ENCODE data around the gene RIPK4. TPM values are rescaled to one million over a fixed set of nuclear protein-coding genes. Genes with fewer than 3 reads are reported as not detected.
"Not testable (repeated sequence)": the region's sequence is repeated elsewhere in the genome, so short reads cannot be mapped to it uniquely, and the experiment has no call there.

RIPK4 gene
- total RNA-seq, 1 donor from 2014 or later, result 0.07 TPM

- Mint-ChIP-seq H3K27ac (no peak overlapping the region), H3K36me3 (ENCODE audit: low read depth) (peaks cover 32% of the 10 kb centered on the region), H3K27me3 (peaks cover 6% of the 10 kb centered on the region), H3K4me1 (no peaks in the 10 kb centered on the region), H3K4me3 (no peak overlapping the region), H3K9me3 (peaks cover 15% of the 10 kb centered on the region)
- DNase-seq (no peak), ATAC-seq (ENCODE audit: low read depth) (no peak)
- TF ChIP-seq CTCF (IDR thresholded peaks at IDR 0.05), result no peak
- CTCF ChIA-PET, result no interaction called here
- intact Hi-C loops (cut with micrococcal nuclease), result no loop called here
- POLR2A ChIA-PET, result interaction anchor here (0.6 kb wide), 1 partner anchor 402 kb away, joined by 5 read pairs; no protein-coding TSS in a partner anchor
Observed at GRCh38 chr21:41795726-41796125, 28.9 kb upstream of the RIPK4 start.

- ChIA-PET POLR2A (no interaction called here), CTCF (no interaction called here)
- Mint-ChIP-seq H3K27me3 (peaks cover 8% of the 10 kb centered on the region), H3K36me3 (ENCODE audit: low read depth) (peaks cover 21% of the 10 kb centered on the region), H3K4me1 (no peaks in the 10 kb centered on the region), H3K4me3 (no peak overlapping the region), H3K27ac (no peak overlapping the region), H3K9me3 (peaks cover 15% of the 10 kb centered on the region)
- ATAC-seq (ENCODE audit: low read depth) (no peak), DNase-seq (no peak)
- no peak for TF ChIP-seq CTCF (IDR thresholded peaks at IDR 0.05)
- intact Hi-C loops (cut with micrococcal nuclease), result no loop called here
Observed at GRCh38 chr21:41794600-41794999, 27.7 kb upstream of the RIPK4 start.

DNA sequence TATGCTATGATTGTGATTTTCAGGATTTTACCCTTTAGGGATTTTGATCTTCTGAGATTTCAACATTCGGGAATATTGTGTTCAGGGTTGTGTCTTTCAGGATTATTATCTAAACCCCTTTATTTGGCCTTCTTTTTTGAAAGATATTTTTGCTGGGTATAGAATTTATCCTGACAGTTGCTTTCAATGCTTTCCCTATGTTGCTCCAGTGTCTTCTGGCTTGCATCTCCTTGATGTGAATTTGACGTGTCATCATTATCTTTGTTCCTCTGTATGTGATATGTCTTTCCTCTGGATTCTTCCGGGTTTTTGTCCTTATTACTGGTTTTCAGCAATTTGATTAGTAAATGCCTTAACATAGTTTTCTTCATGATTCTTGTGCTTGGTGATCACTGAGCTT is 25.9 kb upstream of the RIPK4 start:
- Mint-ChIP-seq H3K4me3 (no peak overlapping the region), H3K27ac (no peak overlapping the region), H3K27me3 (peaks cover 17% of the 10 kb centered on the region), H3K36me3 (ENCODE audit: low read depth) (peaks cover 5% of the 10 kb centered on the region), H3K4me1 (no peaks in the 10 kb centered on the region), H3K9me3 (peaks cover 15% of the 10 kb centered on the region)
- ChIA-PET POLR2A (no interaction called here), CTCF (no interaction called here)
- no peak for TF ChIP-seq CTCF (IDR thresholded peaks at IDR 0.05)
- intact Hi-C loops (cut with micrococcal nuclease), result no loop called here
- DNase-seq, result no peak
- ATAC-seq (ENCODE audit: low read depth), result no peak

DNA sequence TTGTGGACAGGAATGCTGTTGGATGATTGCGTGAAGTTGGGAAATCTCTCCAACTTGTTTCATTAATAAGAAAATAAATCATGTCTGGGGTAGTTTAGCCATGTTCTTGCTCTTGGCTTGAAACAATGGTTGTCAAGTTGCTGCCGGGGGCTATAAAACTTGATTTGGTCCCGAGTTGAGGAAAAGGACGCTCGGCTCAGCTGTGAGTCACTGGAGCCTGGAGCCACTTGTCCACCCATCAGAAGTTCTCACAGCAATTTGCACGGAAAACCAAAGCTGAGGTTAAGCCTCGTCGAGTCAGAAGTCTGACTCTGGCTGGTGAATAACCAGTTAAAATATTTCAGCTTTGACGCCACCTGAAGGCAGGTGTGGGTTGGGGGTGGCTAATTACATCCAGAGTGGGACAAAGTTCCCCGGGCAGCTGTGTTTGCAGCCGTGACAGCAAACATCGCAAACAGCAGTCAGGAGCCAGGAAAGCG is 19.7 kb upstream of the RIPK4 start:
- intact Hi-C loops (cut with micrococcal nuclease), result no loop called here

GRCh38 chr21:41785262-41785661 is 18.4 kb upstream of the RIPK4 start:
- peaks cover 50% of the 10 kb centered on the region for H3K27me3 Mint-ChIP-seq
- DNase-seq; H3K9me3 Mint-ChIP-seq; H3K36me3 Mint-ChIP-seq (ENCODE audit: low read depth); H3K27ac Mint-ChIP-seq; H3K4me3 Mint-ChIP-seq; H3K4me1 Mint-ChIP-seq; POLR2A ChIA-PET; intact Hi-C loops (cut with micrococcal nuclease); ATAC-seq (ENCODE audit: low read depth); CTCF ChIA-PET: not testable (repeated sequence)

More for the DNA sequence above, 19.7 kb upstream of the RIPK4 start:
- Mint-ChIP-seq H3K4me1 (no peaks in the 10 kb centered on the region), H3K9me3 (peaks cover 3% of the 10 kb centered on the region), H3K27ac (no peak overlapping the region), H3K36me3 (ENCODE audit: low read depth) (no peaks in the 10 kb centered on the region), H3K27me3 (peaks cover 42% of the 10 kb centered on the region), H3K4me3 (no peak overlapping the region)
- ATAC-seq (ENCODE audit: low read depth) (no peak), DNase-seq (no peak)
- TF ChIP-seq CTCF (IDR thresholded peaks at IDR 0.05), result no peak
- ChIA-PET POLR2A (interaction anchor here (0.7 kb wide), 1 partner anchor 553 kb away, joined by 5 read pairs; no protein-coding TSS in a partner anchor), CTCF (no interaction called here)

Measured in activated B cell treated with CpG ODN at 0.5 μM for 24 hours (primary cell).